ENCODE measurements around the gene TRAK2.

- TF ChIP-seq REST (IDR thresholded peaks at IDR 0.05; ENCODE audit: borderline replicate concordance) (no peak), EP300 (conservative IDR thresholded peaks at IDR 0.05; ENCODE audit: poor library complexity, severe bottlenecking) (no peak), EZH2 (IDR thresholded peaks at IDR 0.05; ENCODE audit: borderline replicate concordance, insufficient read depth, low read length, poor library complexity, severe bottlenecking) (no peak)
- TF ChIP-seq, protein P1, sequence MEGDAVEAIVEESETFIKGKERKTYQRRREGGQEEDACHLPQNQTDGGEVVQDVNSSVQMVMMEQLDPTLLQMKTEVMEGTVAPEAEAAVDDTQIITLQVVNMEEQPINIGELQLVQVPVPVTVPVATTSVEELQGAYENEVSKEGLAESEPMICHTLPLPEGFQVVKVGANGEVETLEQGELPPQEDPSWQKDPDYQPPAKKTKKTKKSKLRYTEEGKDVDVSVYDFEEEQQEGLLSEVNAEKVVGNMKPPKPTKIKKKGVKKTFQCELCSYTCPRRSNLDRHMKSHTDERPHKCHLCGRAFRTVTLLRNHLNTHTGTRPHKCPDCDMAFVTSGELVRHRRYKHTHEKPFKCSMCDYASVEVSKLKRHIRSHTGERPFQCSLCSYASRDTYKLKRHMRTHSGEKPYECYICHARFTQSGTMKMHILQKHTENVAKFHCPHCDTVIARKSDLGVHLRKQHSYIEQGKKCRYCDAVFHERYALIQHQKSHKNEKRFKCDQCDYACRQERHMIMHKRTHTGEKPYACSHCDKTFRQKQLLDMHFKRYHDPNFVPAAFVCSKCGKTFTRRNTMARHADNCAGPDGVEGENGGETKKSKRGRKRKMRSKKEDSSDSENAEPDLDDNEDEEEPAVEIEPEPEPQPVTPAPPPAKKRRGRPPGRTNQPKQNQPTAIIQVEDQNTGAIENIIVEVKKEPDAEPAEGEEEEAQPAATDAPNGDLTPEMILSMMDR (IDR thresholded peaks at IDR 0.05; ENCODE audit: poor library complexity, severe bottlenecking), result no peak
Measured at GRCh38 chr2:201419057-201419635, 32.1 kb downstream of the TRAK2 start.
